ENCODE measurements around the gene MYRIP. TPM values are rescaled to one million over a fixed set of nuclear protein-coding genes. Genes with fewer than 3 reads are reported as not detected.

Gene MYRIP
- total RNA-seq, 1 experiment from 2014 or later: 0.44 TPM

GRCh38 chr3:40237159-40237558 lies 427.8 kb downstream of the MYRIP start:
- H2AFZ ChIP-seq (ENCODE audit: low read depth, low read length, poor library complexity, severe bottlenecking): no peak overlapping the region
- ChIA-PET CTCF (no interaction called here), POLR2A (no interaction called here), RAD21 (ENCODE audit: low non-redundant PET in 1 of 2, low total read pairs in 2 of 2, uncharacterized antibody in 2 of 2, unreplicated experiment in 2 of 2) (no interaction called here)
- no peak for DNase-seq (ENCODE audit: low read depth, low spot score)
- no peaks in the 10 kb centered on the region for H4K20me1 ChIP-seq (ENCODE audit: insufficient read depth)
- ATAC-seq: no peak
- no peaks in the 10 kb centered on the region for H3K79me2 ChIP-seq (ENCODE audit: insufficient read depth, low read length)
- TF ChIP-seq ATF3 (IDR thresholded peaks at IDR 0.05) (no peak), SP1 (IDR thresholded peaks at IDR 0.05; ENCODE audit: low read depth) (no peak), TCF7L2 (IDR thresholded peaks at IDR 0.05; ENCODE audit: borderline replicate concordance, extremely low read depth, insufficient read depth, insufficient read length) (no peak), CBX3 (IDR thresholded peaks at IDR 0.05; ENCODE audit: low read depth) (no peak), RAD21 (IDR thresholded peaks at IDR 0.05; ENCODE audit: low read depth) (no peak), EZH2 (IDR thresholded peaks at IDR 0.05) (no peak), ZFX (IDR thresholded peaks at IDR 0.05) (no peak), REST (IDR thresholded peaks at IDR 0.05; ENCODE audit: low read depth) (no peak), ZNF274 (IDR thresholded peaks at IDR 0.05; ENCODE audit: low read depth, low read length) (no peak), SIN3A (IDR thresholded peaks at IDR 0.05; ENCODE audit: low read depth) (no peak), YY1 (IDR thresholded peaks at IDR 0.05; ENCODE audit: extremely low read depth, insufficient replicate concordance, low read depth, low read length) (no peak), POLR2A (IDR thresholded peaks at IDR 0.05; ENCODE audit: borderline replicate concordance, extremely low read depth, insufficient read depth, insufficient read length) (no peak)
- H3K27ac ChIP-seq (ENCODE audit: low read depth, low read length): no peak overlapping the region
- no TSS peak for BruUV-seq (replicated peaks)
- no peaks in the 10 kb centered on the region for H3K9me2 ChIP-seq (ENCODE audit: insufficient read depth)
- H3K4me2 ChIP-seq (ENCODE audit: low read length): no peak overlapping the region
- intact Hi-C loops (cut with micrococcal nuclease): no loop called here
- no peak overlapping the region for H3K4me3 ChIP-seq (replicated peaks in 1 of 2; ENCODE audit: low read depth in 1 of 2, low read length in 2 of 2)
- peaks cover 8% of the 10 kb centered on the region; the same call in 1 of the 2 replicates for H3K27me3 ChIP-seq (ENCODE audit: insufficient read depth, low read length)
- H3K36me3 ChIP-seq (ENCODE audit: control insufficient read depth in 1 of 2, insufficient read depth in 2 of 2, low read length in 2 of 2): no peaks in the 10 kb centered on the region
- no peak overlapping the region for H3K9ac ChIP-seq (ENCODE audit: low read length)
- no peaks in the 10 kb centered on the region for H3K4me1 ChIP-seq (ENCODE audit: control insufficient read depth in 1 of 2, insufficient read depth in 2 of 2, low read length in 2 of 2)
- no peaks in the 10 kb centered on the region for H3K9me3 ChIP-seq (ENCODE audit: control insufficient read depth in 1 of 2, insufficient read depth in 1 of 2, low read depth in 1 of 2, low read length in 2 of 2)

All from HCT116 (cell line).